Lung (tissue), 12 donors: ENCODE measurements around the gene MND1. TPM values are rescaled to one million over a fixed set of nuclear protein-coding genes. Genes with fewer than 3 reads are reported as not detected.
A peak's percentile ranks its signal among the peaks of the same experiment; 100 is the strongest.

Source experiments
- ATAC-seq: fragments of 200-7000 bp; cut with Tn5 transposase; one replicate; pipeline ENCODE4 v1.9.1; 2020; ENCODE audit warnings: moderate number of reproducible peaks; ENCODE audit not compliant: insufficient read depth, low FRiP score
- DNase-seq, 3 donors: peaks; one replicate each; pipeline ENCODE4 v3.0.0-alpha.2; 2013 to 2017
- H3K27ac ChIP-seq, 2 donors: one replicate each; pipeline ENCODE4 v1.5.1; 2013; ENCODE audit warnings: mild to moderate bottlenecking in 2 of 2, moderate library complexity in 2 of 2, control low read depth in 1 of 2, inconsistent platforms in 1 of 2, low read depth in 1 of 2, low read length in 1 of 2
- H3K27me3 ChIP-seq, 3 donors: one replicate each; pipeline ENCODE4 v1.5.1; 2013; ENCODE audit warnings: low read length in 2 of 3; ENCODE audit not compliant: control insufficient read depth in 3 of 3, insufficient read depth in 3 of 3
- H3K36me3 ChIP-seq, 4 donors: one replicate each; pipeline ENCODE4 v1.5.1; 2013; ENCODE audit warnings: low read length in 4 of 4, mild to moderate bottlenecking in 1 of 4, moderate library complexity in 1 of 4; ENCODE audit not compliant: control insufficient read depth in 4 of 4, insufficient read depth in 4 of 4
- H3K4me1 ChIP-seq, 5 donors: one replicate each; pipeline ENCODE4 v1.5.1; 2013; ENCODE audit warnings: low read length in 5 of 5, mild to moderate bottlenecking in 2 of 5, moderate library complexity in 1 of 5; ENCODE audit not compliant: control insufficient read depth in 5 of 5, insufficient read depth in 5 of 5
- H3K4me3 ChIP-seq: one replicate; pipeline ENCODE4 v1.5.1; 2013; ENCODE audit warnings: mild to moderate bottlenecking, control low read depth, moderate library complexity
- H3K9ac ChIP-seq, 2 donors: one replicate each; pipeline ENCODE4 v1.5.1; 2013; ENCODE audit warnings: low read length in 2 of 2, control low read depth in 1 of 2; ENCODE audit not compliant: insufficient read depth in 1 of 2
- H3K9me3 ChIP-seq, 4 donors: one replicate each; pipeline ENCODE4 v1.5.1; 2013; ENCODE audit warnings: low read length in 3 of 4, mild to moderate bottlenecking in 1 of 4, moderate library complexity in 1 of 4; ENCODE audit not compliant: control insufficient read depth in 4 of 4, insufficient read depth in 3 of 4
- WGBS, 2 donors: extraction: QIAGEN DNeasy Blood & Tissue Kit; methylation state at CpG; one replicate each; pipeline ENCODE4 v1.1.7; 2013; 5-methylcytosine and 5-hydroxymethylcytosine counted together
- polyA plus RNA-seq, 2 donors: library from polyadenylated mRNA; stranded (reverse); fragments of 200-250 nt; gene quantifications; one replicate each; pipeline ENCODE4 v1.2.1, GENCODE V29; 2013
- total RNA-seq, 2 donors: library from RNA; depleted of rRNA in 1 of 2; stranded (reverse); fragments of >200 nt in 1 of 2; gene quantifications; one replicate each; pipeline ENCODE4 v1.2.1, GENCODE V29; 2014 to 2021
- TF ChIP-seq, protein P1 (sequence below): IDR thresholded peaks from 2 replicates; pipeline ENCODE4 v1.5.1; 2012; ENCODE audit warnings: mild to moderate bottlenecking; ENCODE audit errors: control extremely low read depth, extremely low read depth
- donor health status: control.
- donor health status: control.
- donor health status: Bipolar disorder and iron deficiency.
- donor health status: healthy.
- donor health status: DM: yes; HTN: yes; CAD: no.

MND1 gene
- total and polyA plus RNA-seq, 4 donors: 0.80 to 4.4 (median 1.2) TPM

DNA sequence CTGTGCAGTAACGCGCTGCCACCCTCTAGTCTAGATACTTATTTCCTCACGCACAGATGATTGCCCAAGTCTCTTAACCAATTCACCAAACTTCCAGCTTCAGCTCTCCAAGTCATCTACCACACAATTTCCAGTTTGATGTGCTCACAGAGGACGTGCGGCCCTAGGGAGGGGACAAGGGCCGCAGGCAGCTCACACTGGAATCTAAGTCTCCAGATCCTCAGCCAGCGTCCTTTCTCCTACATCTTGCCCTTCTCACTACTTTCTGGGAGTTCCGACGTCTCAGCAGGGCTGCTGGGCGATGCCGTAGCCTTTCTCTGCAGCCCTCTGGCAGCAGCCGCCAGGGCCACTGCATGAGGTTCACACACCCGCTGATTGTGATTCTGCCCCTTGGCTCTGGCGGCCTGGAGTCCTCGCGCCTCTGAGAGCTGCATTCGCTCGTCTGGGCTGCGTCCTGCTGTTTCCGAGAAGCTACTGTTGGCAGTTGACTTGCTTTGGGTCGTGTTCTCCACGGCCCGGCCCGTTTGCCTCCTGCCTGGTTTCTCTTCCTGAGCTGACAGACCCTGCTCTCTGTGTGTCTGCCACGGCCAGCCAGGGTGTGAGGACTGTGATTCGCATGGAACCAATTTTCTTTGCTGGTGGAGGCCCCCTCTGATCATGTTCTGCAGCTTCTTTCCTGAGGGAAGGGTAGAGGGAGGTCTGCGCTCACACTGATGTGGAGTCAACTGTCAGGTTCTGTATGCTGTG, 107.6 kb downstream of the MND1 start:
- Histone ChIP-seq H3K36me3 (no peaks in the 10 kb centered on the region), H3K27me3 (no peaks in the 10 kb centered on the region), H3K9ac (no peak overlapping the region), H3K9me3 (no peaks in the 10 kb centered on the region), H3K27ac (no peak overlapping the region), H3K4me3 (no peak overlapping the region), H3K4me1 (peaks cover 0 to 18% (median 6%) of the 10 kb centered on the region in 5 donors)
- TF ChIP-seq, protein P1, sequence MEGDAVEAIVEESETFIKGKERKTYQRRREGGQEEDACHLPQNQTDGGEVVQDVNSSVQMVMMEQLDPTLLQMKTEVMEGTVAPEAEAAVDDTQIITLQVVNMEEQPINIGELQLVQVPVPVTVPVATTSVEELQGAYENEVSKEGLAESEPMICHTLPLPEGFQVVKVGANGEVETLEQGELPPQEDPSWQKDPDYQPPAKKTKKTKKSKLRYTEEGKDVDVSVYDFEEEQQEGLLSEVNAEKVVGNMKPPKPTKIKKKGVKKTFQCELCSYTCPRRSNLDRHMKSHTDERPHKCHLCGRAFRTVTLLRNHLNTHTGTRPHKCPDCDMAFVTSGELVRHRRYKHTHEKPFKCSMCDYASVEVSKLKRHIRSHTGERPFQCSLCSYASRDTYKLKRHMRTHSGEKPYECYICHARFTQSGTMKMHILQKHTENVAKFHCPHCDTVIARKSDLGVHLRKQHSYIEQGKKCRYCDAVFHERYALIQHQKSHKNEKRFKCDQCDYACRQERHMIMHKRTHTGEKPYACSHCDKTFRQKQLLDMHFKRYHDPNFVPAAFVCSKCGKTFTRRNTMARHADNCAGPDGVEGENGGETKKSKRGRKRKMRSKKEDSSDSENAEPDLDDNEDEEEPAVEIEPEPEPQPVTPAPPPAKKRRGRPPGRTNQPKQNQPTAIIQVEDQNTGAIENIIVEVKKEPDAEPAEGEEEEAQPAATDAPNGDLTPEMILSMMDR: no peak
- WGBS, 2 donors: 66 to 82% methylated on average over 27 of the region's 27 CpGs
- DNase-seq (peak; percentile 42 to 59 (median 54)), ATAC-seq (no peak)

DNA sequence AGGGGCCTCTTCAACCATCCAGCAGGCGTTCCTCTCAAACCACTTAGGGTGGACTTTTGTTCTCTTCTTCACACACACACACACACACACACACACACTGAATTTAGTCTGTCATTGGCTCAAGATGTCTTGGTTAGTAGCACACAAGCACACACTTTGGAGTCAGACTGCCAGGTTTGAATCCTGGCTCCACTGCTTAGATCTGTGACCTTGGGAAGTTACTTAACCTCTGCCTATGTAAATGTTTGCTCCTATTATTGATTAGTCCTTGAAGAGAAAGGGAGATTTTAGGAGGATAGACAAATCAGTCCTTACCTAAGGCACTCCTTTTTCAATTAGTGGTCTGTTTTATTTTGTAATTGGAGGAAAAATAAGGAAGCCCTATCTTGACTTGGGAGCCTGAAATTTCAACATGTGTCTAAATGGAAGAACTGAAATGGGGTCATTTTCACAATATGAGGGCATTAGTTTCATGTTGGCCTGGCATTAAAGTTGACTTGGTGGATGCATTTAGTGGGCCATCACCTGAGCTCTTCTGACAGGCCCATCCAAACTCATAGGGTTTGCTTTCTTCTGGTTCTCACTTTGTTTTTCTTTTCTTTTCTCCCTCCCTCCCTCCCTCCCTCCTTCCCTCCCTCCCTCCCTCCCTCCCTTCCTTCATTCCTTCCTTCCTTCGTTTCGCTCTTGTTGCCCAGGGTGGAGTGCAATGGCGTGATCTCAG, 108.3 kb downstream of the MND1 start:
- Histone ChIP-seq H3K4me1 (peaks cover 0 to 16% (median 6%) of the 10 kb centered on the region in 5 donors), H3K9ac (no peak overlapping the region), H3K27me3 (no peaks in the 10 kb centered on the region), H3K36me3 (no peaks in the 10 kb centered on the region), H3K27ac (no peak overlapping the region), H3K4me3 (no peak overlapping the region), H3K9me3 (no peaks in the 10 kb centered on the region)
- ATAC-seq (no peak), DNase-seq (peak in 2 of 3 donors; percentile 16 to 53)
- TF ChIP-seq, protein P1: no peak
- 78 to 100% methylated on average over 1 to 4 of the region's 4 CpGs for WGBS, 2 donors

DNA sequence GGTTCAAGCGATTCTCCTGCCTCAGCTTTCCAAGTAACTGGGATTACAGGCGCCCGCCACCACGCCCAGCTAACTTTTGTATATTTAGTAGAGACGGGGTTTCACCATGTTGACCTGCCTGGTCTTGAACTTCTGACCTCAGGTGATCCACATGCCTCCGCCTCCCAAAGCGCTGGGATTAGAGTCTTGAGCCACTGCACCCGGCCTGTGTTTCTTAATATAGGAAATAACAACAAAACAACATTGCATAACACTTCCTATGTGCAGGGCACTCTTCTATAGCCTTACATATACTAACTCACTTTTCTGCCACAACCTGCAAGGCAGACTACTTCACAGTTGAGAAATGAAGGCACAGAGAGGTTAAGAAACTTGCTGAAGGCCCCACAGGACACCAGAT, 108.9 kb downstream of the MND1 start:
- no peak for DNase-seq
- Histone ChIP-seq H3K9me3 (no peaks in the 10 kb centered on the region), H3K36me3 (no peaks in the 10 kb centered on the region), H3K4me1 (peaks cover 0 to 10% (median 5%) of the 10 kb centered on the region in 5 donors), H3K27ac (no peak overlapping the region), H3K4me3 (no peak overlapping the region), H3K9ac (no peak overlapping the region), H3K27me3 (no peaks in the 10 kb centered on the region)
- WGBS, 2 donors: 66 to 87% methylated on average over 8 of the region's 8 CpGs
- TF ChIP-seq, protein P1: no peak
- ATAC-seq: no peak
